Measurements from ENCODE around the gene IPO4. TPM values are rescaled to one million over a fixed set of nuclear protein-coding genes. Genes with fewer than 3 reads are reported as not detected.
A peak's percentile ranks its signal among the peaks of the same experiment; 100 is the strongest.

Gene IPO4
- total and polyA plus RNA-seq, 3 experiments from 2014 or later = 20.9 to 172 (median 164) TPM

DNA sequence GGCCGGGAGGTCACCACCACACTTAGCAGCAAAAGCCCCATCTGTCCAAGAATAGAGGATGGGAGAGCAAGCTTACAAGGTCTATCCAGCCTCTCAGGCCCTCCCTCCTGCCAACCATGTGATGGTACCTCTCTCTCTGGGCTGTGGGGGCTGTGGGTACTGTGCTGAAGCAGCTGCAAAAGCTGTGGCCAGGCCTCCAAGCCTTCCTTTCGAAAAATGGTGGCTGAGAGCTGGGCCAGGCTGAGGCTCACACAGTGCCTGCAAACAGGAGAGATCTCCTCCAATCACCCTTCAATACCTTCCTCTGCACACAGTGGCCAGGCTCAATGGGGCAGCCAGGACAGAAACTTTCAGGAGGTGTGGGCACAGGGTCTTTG is 1.1 kb downstream of the IPO4 start:
- peaks cover 28% of the 10 kb centered on the region for H3K4me1 ChIP-seq (ENCODE audit: insufficient read depth, low read length)
- H3K4me3 Mint-ChIP-seq = peak overlapping the region; percentile 90 to 95 (median 92)
- no peak for DNase-seq
- ChIA-PET CTCF (interaction anchor here (0.8 to 5.2 kb wide), 4 partner anchors 26 to 249 kb away, joined by 3 to 36 read pairs (median 5); partner anchors contain the start of genes IRF9 and TINF2), POLR2A (interaction anchor here (1.3 kb wide), 1 partner anchor 25 kb away, joined by 3 read pairs; no protein-coding TSS in a partner anchor)
- peaks cover 24 to 49% (median 36%) of the 10 kb centered on the region in 3 donors for H3K4me1 Mint-ChIP-seq
- no peaks in the 10 kb centered on the region for H3K27me3 ChIP-seq (ENCODE audit: insufficient read depth, low read length, poor library complexity, severe bottlenecking)
- H3K27ac ChIP-seq (ENCODE audit: low read depth, low read length) = no peak overlapping the region
- H3K27ac Mint-ChIP-seq = peak overlapping the region; percentile 80 to 99 (median 96)
- peaks cover 0 to 68% (median 2%) of the 10 kb centered on the region in 3 donors for H3K36me3 Mint-ChIP-seq
- H3K9me3 Mint-ChIP-seq = no peaks in the 10 kb centered on the region
- no peaks in the 10 kb centered on the region for H3K9me3 ChIP-seq (ENCODE audit: low read length)
- H3K27me3 Mint-ChIP-seq = no peaks in the 10 kb centered on the region
- peak overlapping the region; percentile 85 for H3K4me3 ChIP-seq (ENCODE audit: low read length)
- H3K36me3 ChIP-seq (ENCODE audit: insufficient read depth, low read length) = peaks cover 41% of the 10 kb centered on the region

DNA sequence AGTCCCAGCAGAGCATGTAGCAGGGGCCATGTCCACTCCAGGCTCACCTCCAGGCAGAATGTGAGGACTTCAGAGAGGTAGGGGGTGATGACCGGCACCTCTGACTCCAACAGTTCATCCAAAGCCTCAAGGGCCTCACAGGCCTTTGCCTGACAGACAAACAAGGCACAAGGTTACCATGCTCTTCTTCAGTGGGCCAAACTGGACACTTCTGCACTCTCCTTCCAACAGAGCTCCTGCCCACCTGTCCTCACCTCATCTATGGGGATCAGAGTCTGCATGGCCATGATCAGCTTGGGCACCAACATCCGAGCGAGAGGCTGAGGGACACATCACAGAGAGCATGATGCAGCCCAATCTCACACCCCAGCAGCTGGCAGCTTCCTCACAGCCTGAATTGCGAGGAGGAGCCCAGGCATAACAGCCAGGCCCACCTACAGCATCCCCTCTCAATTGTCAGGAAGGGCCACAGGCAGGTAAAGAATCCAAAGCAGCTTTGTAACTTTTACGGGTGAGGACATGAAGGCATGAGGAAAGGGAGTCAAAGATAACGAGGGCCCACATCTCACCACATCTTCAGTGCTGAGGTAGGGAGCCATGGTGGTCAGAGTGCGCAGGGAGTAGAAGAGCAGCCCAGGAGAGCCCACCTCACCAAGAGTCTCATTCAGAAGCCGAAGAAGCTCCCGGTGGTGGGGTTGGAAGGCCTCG is 1.6 kb downstream of the IPO4 start:
- H3K27me3 Mint-ChIP-seq = no peaks in the 10 kb centered on the region
- H3K4me1 Mint-ChIP-seq = peaks cover 21 to 43% (median 30%) of the 10 kb centered on the region in 3 donors
- peak overlapping the region; percentile 58 to 99 (median 86) for H3K27ac Mint-ChIP-seq
- H3K36me3 ChIP-seq (ENCODE audit: insufficient read depth, low read length) = peaks cover 36% of the 10 kb centered on the region
- peaks cover 25% of the 10 kb centered on the region for H3K4me1 ChIP-seq (ENCODE audit: insufficient read depth, low read length)
- peak overlapping the region; percentile 34 to 94 (median 69) for H3K4me3 Mint-ChIP-seq
- no peaks in the 10 kb centered on the region for H3K9me3 ChIP-seq (ENCODE audit: low read length)
- ChIA-PET POLR2A (interaction anchor here (1.3 kb wide), 1 partner anchor 25 kb away, joined by 3 read pairs; no protein-coding TSS in a partner anchor), CTCF (interaction anchor here (0.8 to 5.2 kb wide), 4 partner anchors 26 to 250 kb away, joined by 3 to 36 read pairs (median 5); partner anchors contain the start of genes IRF9 and TINF2)
- no peak for DNase-seq
- H3K27me3 ChIP-seq (ENCODE audit: insufficient read depth, low read length, poor library complexity, severe bottlenecking) = no peaks in the 10 kb centered on the region
- H3K4me3 ChIP-seq (ENCODE audit: low read length) = no peak overlapping the region
- no peaks in the 10 kb centered on the region for H3K9me3 Mint-ChIP-seq
- H3K36me3 Mint-ChIP-seq = peaks cover 0 to 68% (median 0%) of the 10 kb centered on the region in 3 donors
- no peak overlapping the region for H3K27ac ChIP-seq (ENCODE audit: low read depth, low read length)

- Histone ChIP-seq H3K4me3 (ENCODE audit: low read length) (no peak overlapping the region), H3K4me1 (ENCODE audit: insufficient read depth, low read length) (peaks cover 25% of the 10 kb centered on the region), H3K36me3 (ENCODE audit: insufficient read depth, low read length) (peaks cover 31% of the 10 kb centered on the region), H3K27ac (ENCODE audit: low read depth, low read length) (no peak overlapping the region), H3K27me3 (ENCODE audit: insufficient read depth, low read length, poor library complexity, severe bottlenecking) (no peaks in the 10 kb centered on the region), H3K9me3 (ENCODE audit: low read length) (no peaks in the 10 kb centered on the region)
- CTCF ChIA-PET = interaction anchor here (1.3 to 5.2 kb wide), 3 partner anchors 10 to 246 kb away, joined by 4 to 36 read pairs (median 6); partner anchors contain the start of genes IRF9 and TM9SF1
- H3K9me3 Mint-ChIP-seq = no peaks in the 10 kb centered on the region
- no peak for DNase-seq
- H3K27ac Mint-ChIP-seq = peak overlapping the region in 3 of 8 donors; percentile 58 to 99 (median 66)
- H3K4me3 Mint-ChIP-seq = peak overlapping the region in 1 of 7 donors; percentile 24
- H3K4me1 Mint-ChIP-seq = peaks cover 24 to 34% (median 29%) of the 10 kb centered on the region in 3 donors
- no peaks in the 10 kb centered on the region for H3K27me3 Mint-ChIP-seq
- POLR2A ChIA-PET = interaction anchor here (0.6 to 1.2 kb wide), 2 partner anchors 10 to 27 kb away, joined by 3 read pairs; no protein-coding TSS in a partner anchor
- H3K36me3 Mint-ChIP-seq = peaks cover 0 to 70% (median 3%) of the 10 kb centered on the region in 3 donors
Measured at GRCh38 chr14:24185741-24186140, 2.9 kb downstream of the IPO4 start.

DNA sequence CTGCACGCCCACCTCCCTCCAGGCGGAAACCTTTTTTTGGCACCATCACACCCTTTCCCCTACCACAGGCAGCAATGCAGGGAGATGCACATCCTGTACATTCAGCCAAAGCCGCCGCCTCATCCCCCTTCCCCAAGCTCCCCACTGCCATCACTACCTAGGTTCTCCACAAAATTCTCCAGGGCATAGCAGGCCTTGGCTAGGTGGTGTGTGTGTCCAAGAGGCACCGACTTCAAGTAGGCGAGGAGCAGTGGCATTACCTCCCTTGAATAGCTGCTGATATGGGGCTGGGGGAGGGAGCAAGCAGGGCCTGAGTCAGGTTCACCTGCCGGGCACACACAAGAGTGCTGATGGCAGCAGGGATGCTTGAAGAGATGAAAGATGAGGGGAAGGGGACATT is 3.6 kb downstream of the IPO4 start:
- H3K27me3 Mint-ChIP-seq = no peaks in the 10 kb centered on the region
- Histone ChIP-seq H3K4me3 (ENCODE audit: low read length) (no peak overlapping the region), H3K27ac (ENCODE audit: low read depth, low read length) (no peak overlapping the region), H3K27me3 (ENCODE audit: insufficient read depth, low read length, poor library complexity, severe bottlenecking) (no peaks in the 10 kb centered on the region), H3K36me3 (ENCODE audit: insufficient read depth, low read length) (peaks cover 37% of the 10 kb centered on the region), H3K4me1 (ENCODE audit: insufficient read depth, low read length) (peaks cover 25% of the 10 kb centered on the region), H3K9me3 (ENCODE audit: low read length) (no peaks in the 10 kb centered on the region)
- peak overlapping the region in 3 of 8 donors; percentile 18 to 99 (median 35) for H3K27ac Mint-ChIP-seq
- ChIA-PET CTCF (interaction anchor here (1.3 to 5.2 kb wide), 3 partner anchors 10 to 247 kb away, joined by 4 to 36 read pairs (median 6); partner anchors contain the start of genes IRF9 and TM9SF1), POLR2A (interaction anchor here (1.2 kb wide), 1 partner anchor 11 kb away, joined by 3 read pairs; no protein-coding TSS in a partner anchor)
- DNase-seq = no peak
- peak overlapping the region in 1 of 7 donors; percentile 65 for H3K4me3 Mint-ChIP-seq
- peaks cover 0 to 73% (median 4%) of the 10 kb centered on the region in 3 donors for H3K36me3 Mint-ChIP-seq
- no peaks in the 10 kb centered on the region for H3K9me3 Mint-ChIP-seq
- peaks cover 24 to 33% (median 29%) of the 10 kb centered on the region in 3 donors for H3K4me1 Mint-ChIP-seq

GRCh38 chr14:24184104-24184970 is 4.3 kb downstream of the IPO4 start:
- H3K36me3 Mint-ChIP-seq = peaks cover 0 to 78% (median 4%) of the 10 kb centered on the region in 3 donors
- peaks cover 23 to 28% (median 27%) of the 10 kb centered on the region in 3 donors for H3K4me1 Mint-ChIP-seq
- H3K27ac Mint-ChIP-seq = peak overlapping the region in 2 of 8 donors; percentile 17 to 27
- CTCF ChIA-PET = interaction anchor here (0.6 to 2.4 kb wide), 4 partner anchors 11 to 74 kb away, joined by 3 to 6 read pairs (median 4); partner anchors contain the start of genes IRF9 and TM9SF1
- H3K27ac ChIP-seq (ENCODE audit: low read depth, low read length) = no peak overlapping the region
- H3K36me3 ChIP-seq (ENCODE audit: insufficient read depth, low read length) = peaks cover 42% of the 10 kb centered on the region
- H3K9me3 Mint-ChIP-seq = no peaks in the 10 kb centered on the region
- POLR2A ChIA-PET = no interaction called here
- H3K4me3 Mint-ChIP-seq = no peak overlapping the region
- H3K4me3 ChIP-seq (ENCODE audit: low read length) = no peak overlapping the region
- H3K27me3 ChIP-seq (ENCODE audit: insufficient read depth, low read length, poor library complexity, severe bottlenecking) = no peaks in the 10 kb centered on the region
- no peak for DNase-seq
- H3K27me3 Mint-ChIP-seq = no peaks in the 10 kb centered on the region
- H3K4me1 ChIP-seq (ENCODE audit: insufficient read depth, low read length) = peaks cover 22% of the 10 kb centered on the region
- no peaks in the 10 kb centered on the region for H3K9me3 ChIP-seq (ENCODE audit: low read length)

DNA sequence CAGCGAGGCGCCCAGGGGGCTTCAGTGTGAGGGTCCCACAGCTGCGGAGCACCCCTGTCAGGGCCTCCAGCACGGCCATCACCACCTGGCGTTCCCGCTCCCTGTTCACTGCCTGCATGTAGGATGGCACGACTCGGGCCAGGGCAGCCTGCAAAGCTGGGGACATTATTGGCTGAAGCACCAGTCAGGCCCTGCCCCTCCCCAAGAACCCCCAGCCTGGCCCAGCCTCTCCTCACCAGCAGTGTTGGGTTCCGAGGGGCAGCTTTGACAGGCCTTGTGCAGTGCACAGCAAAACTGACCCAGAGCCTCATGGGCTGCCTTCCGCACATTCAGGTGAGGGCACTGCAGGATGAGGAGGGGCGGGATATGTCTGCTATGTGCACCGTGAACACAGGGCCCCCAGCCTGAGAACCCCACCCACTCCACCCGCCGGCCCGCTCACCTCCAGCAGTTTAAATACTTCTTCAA is 5.6 kb downstream of the IPO4 start:
- POLR2A ChIA-PET = no interaction called here
- peaks cover 47% of the 10 kb centered on the region for H3K36me3 ChIP-seq (ENCODE audit: insufficient read depth, low read length)
- no peak overlapping the region for H3K4me3 Mint-ChIP-seq
- H3K27me3 Mint-ChIP-seq = no peaks in the 10 kb centered on the region
- no peaks in the 10 kb centered on the region for H3K9me3 Mint-ChIP-seq
- H3K36me3 Mint-ChIP-seq = peaks cover 0 to 87% (median 4%) of the 10 kb centered on the region in 3 donors
- H3K4me1 ChIP-seq (ENCODE audit: insufficient read depth, low read length) = peaks cover 13% of the 10 kb centered on the region
- no peaks in the 10 kb centered on the region for H3K9me3 ChIP-seq (ENCODE audit: low read length)
- no peaks in the 10 kb centered on the region for H3K27me3 ChIP-seq (ENCODE audit: insufficient read depth, low read length, poor library complexity, severe bottlenecking)
- peaks cover 14 to 16% (median 16%) of the 10 kb centered on the region in 3 donors for H3K4me1 Mint-ChIP-seq
- no peak for DNase-seq
- H3K4me3 ChIP-seq (ENCODE audit: low read length) = no peak overlapping the region
- CTCF ChIA-PET = interaction anchor here (1.6 kb wide), 1 partner anchor 22 kb away, joined by 6 read pairs; the partner anchor contains the start of gene IRF9
- H3K27ac Mint-ChIP-seq = peak overlapping the region in 1 of 8 donors; percentile 48
- H3K27ac ChIP-seq (ENCODE audit: low read depth, low read length) = no peak overlapping the region

DNA sequence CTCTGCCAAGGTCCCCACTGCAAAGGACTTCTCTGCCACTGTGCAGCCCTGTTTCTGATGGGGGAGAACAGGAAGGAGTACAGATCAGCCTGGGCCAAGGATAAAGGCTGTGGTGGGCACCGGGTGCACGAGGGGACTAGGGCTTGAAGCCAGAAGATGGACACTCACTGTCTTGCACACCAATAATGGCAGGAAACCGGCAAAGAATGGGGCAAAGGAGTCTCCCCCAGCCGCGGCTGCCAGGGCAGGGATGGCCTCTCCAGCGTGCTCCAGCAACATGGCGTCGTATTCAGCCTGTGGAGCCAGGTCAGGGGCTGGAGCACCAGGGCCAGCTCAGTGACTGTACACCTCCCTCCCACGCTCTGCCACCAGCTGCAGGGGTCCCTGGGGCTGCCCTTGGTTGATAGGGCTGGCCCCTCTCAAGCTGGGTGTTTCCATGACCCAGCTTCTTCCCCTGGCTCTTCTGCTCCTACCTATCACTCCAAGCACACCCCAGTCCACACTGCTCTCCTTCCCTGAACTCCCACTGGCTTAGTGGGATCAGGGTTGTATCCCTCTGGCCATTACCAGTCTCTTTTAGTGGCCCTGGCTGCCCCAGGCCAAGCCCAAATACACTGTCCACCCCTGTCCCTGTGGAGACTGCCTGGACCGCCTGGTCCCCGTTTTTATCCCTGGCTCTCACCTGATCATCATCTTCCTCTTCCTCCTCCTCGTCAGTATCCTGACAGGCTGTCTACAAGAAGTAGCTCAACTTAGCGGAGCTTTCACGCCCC is 6.3 kb downstream of the IPO4 start:
- H3K27me3 ChIP-seq (ENCODE audit: insufficient read depth, low read length, poor library complexity, severe bottlenecking) = no peaks in the 10 kb centered on the region
- no peaks in the 10 kb centered on the region for H3K9me3 Mint-ChIP-seq
- CTCF ChIA-PET = interaction anchor here (1.0 to 2.7 kb wide), 2 partner anchors 21 to 36 kb away, joined by 3 to 16 read pairs; partner anchors contain the start of genes IRF9 and PSME2
- no peaks in the 10 kb centered on the region for H3K27me3 Mint-ChIP-seq
- H3K36me3 Mint-ChIP-seq = peaks cover 0 to 89% (median 4%) of the 10 kb centered on the region in 3 donors
- H3K36me3 ChIP-seq (ENCODE audit: insufficient read depth, low read length) = peaks cover 47% of the 10 kb centered on the region
- POLR2A ChIA-PET = no interaction called here
- H3K4me3 ChIP-seq (ENCODE audit: low read length) = no peak overlapping the region
- H3K4me1 Mint-ChIP-seq = peaks cover 8 to 9% (median 9%) of the 10 kb centered on the region in 3 donors
- DNase-seq = no peak
- H3K27ac Mint-ChIP-seq = peak overlapping the region in 4 of 8 donors; percentile 9 to 48 (median 31)
- peaks cover 5% of the 10 kb centered on the region for H3K4me1 ChIP-seq (ENCODE audit: insufficient read depth, low read length)
- H3K27ac ChIP-seq (ENCODE audit: low read depth, low read length) = no peak overlapping the region
- H3K4me3 Mint-ChIP-seq = no peak overlapping the region
- H3K9me3 ChIP-seq (ENCODE audit: low read length) = no peaks in the 10 kb centered on the region
